ENCODE measurements around the gene CPZ. TPM values are rescaled to one million over a fixed set of nuclear protein-coding genes. Genes with fewer than 3 reads are reported as not detected.

The CPZ gene
- total RNA-seq, 1 donor from 2014 or later = 0.27 TPM

- no peak for DNase-seq
- no peak for TF ChIP-seq CTCF (IDR thresholded peaks at IDR 0.05; ENCODE audit: borderline replicate concordance)
- peaks cover 100% of the 10 kb centered on the region for H3K27me3 ChIP-seq (ENCODE audit: low read depth)
These were observed 55.1 kb downstream of the CPZ start for GRCh38 chr4:8647626-8648025.

DNA sequence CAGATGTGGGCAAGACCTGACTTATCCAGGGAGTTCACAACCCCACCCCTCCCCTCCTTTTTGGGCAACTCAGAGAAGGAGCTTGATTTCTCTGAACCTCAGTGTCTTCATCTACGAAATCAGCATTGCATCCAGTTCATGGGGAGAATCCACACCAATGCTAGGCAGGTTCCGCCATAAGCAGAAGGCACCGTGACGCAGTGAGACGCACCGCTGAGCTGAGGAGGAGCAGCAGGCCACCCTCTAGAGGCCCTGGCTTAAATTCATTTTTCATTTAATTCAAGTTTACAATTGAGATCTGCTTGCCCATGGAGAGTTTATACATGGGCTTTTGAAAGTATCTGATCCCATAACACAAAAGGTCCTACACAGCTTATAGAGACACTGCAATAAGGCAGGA, 55.7 kb downstream of the CPZ start:
- Histone ChIP-seq H3K9me3 (replicated peaks) (no peaks in the 10 kb centered on the region), H3K4me1 (no peaks in the 10 kb centered on the region), H3K27me3 (ENCODE audit: low read depth) (peaks cover 98% of the 10 kb centered on the region), H3K36me3 (no peaks in the 10 kb centered on the region), H3K4me3 (no peak overlapping the region), H3K27ac (replicated peaks) (no peak overlapping the region)
- intact Hi-C loops (cut with micrococcal nuclease) = no loop called here
- no peak for TF ChIP-seq CTCF (IDR thresholded peaks at IDR 0.05; ENCODE audit: borderline replicate concordance)
- no peak for DNase-seq

More at GRCh38 chr4:8647626-8648025, 55.1 kb downstream of the CPZ start:
- H3K27ac ChIP-seq (replicated peaks) = no peak overlapping the region
- H3K36me3 ChIP-seq = no peaks in the 10 kb centered on the region
- H3K9me3 ChIP-seq (replicated peaks) = no peaks in the 10 kb centered on the region
- H3K4me3 ChIP-seq = no peak overlapping the region
- intact Hi-C loops (cut with micrococcal nuclease) = no loop called here
- no peaks in the 10 kb centered on the region for H3K4me1 ChIP-seq

DNA sequence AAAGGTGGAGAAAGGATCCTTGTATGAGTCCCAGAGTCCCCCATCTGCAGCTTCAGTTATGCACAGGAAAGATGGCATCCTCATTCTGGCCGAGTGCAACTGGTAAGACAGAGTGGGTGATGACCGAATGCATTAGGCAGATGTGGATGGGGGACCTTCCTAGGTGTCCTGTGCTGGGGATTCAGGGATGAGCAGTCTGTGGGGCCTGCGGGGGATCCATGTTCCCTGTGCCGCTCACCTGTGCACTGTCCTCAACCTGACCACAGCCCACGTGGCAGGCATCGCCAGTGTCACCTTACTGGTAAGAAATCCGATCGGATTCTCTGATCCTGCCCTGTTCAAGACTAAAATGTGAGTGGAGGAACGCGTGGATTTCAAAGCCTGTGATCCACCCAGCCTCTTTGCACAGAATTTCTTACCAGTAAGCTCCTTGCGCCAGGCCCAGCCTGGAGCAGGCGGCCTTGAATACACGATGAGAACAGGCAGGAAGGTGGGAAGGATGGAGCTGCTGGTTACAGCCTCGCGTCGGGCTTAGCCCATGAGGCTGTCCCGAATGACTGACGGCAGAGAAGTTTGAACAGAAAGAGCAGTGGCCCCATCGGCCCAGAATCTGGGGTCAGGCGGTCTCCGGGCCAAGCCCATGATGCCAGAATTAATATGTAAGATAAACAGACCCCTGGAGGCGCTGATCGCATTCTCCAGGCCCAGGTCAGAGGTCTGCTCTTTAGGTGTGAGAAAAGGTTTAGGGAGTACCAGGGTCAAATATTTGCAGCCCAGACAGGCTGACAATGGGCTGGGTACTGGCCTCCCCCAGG, 56.5 kb downstream of the CPZ start:
- H3K27ac ChIP-seq (replicated peaks) = no peak overlapping the region
- no peak for TF ChIP-seq CTCF (IDR thresholded peaks at IDR 0.05; ENCODE audit: borderline replicate concordance)
- peaks cover 2% of the 10 kb centered on the region for H3K9me3 ChIP-seq (replicated peaks)
- intact Hi-C loops (cut with micrococcal nuclease) = no loop called here
- no peak for DNase-seq
- peaks cover 98% of the 10 kb centered on the region for H3K27me3 ChIP-seq (ENCODE audit: low read depth)
- H3K4me1 ChIP-seq = no peaks in the 10 kb centered on the region
- H3K36me3 ChIP-seq = no peaks in the 10 kb centered on the region
- H3K4me3 ChIP-seq = no peak overlapping the region

- no peak for TF ChIP-seq CTCF (IDR thresholded peaks at IDR 0.05; ENCODE audit: borderline replicate concordance)
- peaks cover 98% of the 10 kb centered on the region for H3K27me3 ChIP-seq (ENCODE audit: low read depth)
- H3K27ac ChIP-seq (replicated peaks) = no peak overlapping the region
- H3K4me1 ChIP-seq = no peaks in the 10 kb centered on the region
- H3K4me3 ChIP-seq = no peak overlapping the region
- intact Hi-C loops (cut with micrococcal nuclease) = no loop called here
- H3K9me3 ChIP-seq (replicated peaks) = peaks cover 10% of the 10 kb centered on the region
- no peak for DNase-seq
- H3K36me3 ChIP-seq = no peaks in the 10 kb centered on the region
These were observed 57.2 kb downstream of the CPZ start for GRCh38 chr4:8649631-8650361.

- no peaks in the 10 kb centered on the region for H3K36me3 ChIP-seq
- H3K4me3 ChIP-seq = no peak overlapping the region
- H3K27me3 ChIP-seq (ENCODE audit: low read depth) = peaks cover 97% of the 10 kb centered on the region
- no peak for TF ChIP-seq CTCF (IDR thresholded peaks at IDR 0.05; ENCODE audit: borderline replicate concordance)
- intact Hi-C loops (cut with micrococcal nuclease) = no loop called here
- H3K27ac ChIP-seq (replicated peaks) = no peak overlapping the region
- H3K4me1 ChIP-seq = no peaks in the 10 kb centered on the region
- H3K9me3 ChIP-seq (replicated peaks) = peaks cover 12% of the 10 kb centered on the region
- DNase-seq = no peak
These were observed 59.2 kb downstream of the CPZ start for GRCh38 chr4:8651661-8652180.

All from left ventricle myocardium inferior (tissue), 1 donor.